GM13977 (cell line): ENCODE results near the gene SMG9.

ENCODE experiments used
- DNase-seq: peaks from one replicate; pipeline ENCODE4 v3.0.0; 2012; ENCODE audit warnings: low spot score
- in situ Hi-C: fragments of 300-500 bp; cut with MboI; formaldehyde crosslinking; loops from one replicate; pipeline ENCODE4 v1.12.0; 2022; ENCODE audit warnings: low sequenced_read_pairs, low pct_unique_long_range_greater_than_20kb, mixed read lengths, inconsistent platforms; ENCODE audit not compliant: unreplicated experiment
- TF ChIP-seq, protein P1 (sequence below): IDR thresholded peaks from 2 replicates; pipeline ENCODE4 v1.5.1; 2012; ENCODE audit warnings: mild to moderate bottlenecking, control low read depth; ENCODE audit not compliant: insufficient read depth; ENCODE audit errors: extremely low read depth, missing control alignments

Gene SMG9

GRCh38 chr19:43713208-43713607 is 41.6 kb downstream of the SMG9 start:
- TF ChIP-seq, protein P1, sequence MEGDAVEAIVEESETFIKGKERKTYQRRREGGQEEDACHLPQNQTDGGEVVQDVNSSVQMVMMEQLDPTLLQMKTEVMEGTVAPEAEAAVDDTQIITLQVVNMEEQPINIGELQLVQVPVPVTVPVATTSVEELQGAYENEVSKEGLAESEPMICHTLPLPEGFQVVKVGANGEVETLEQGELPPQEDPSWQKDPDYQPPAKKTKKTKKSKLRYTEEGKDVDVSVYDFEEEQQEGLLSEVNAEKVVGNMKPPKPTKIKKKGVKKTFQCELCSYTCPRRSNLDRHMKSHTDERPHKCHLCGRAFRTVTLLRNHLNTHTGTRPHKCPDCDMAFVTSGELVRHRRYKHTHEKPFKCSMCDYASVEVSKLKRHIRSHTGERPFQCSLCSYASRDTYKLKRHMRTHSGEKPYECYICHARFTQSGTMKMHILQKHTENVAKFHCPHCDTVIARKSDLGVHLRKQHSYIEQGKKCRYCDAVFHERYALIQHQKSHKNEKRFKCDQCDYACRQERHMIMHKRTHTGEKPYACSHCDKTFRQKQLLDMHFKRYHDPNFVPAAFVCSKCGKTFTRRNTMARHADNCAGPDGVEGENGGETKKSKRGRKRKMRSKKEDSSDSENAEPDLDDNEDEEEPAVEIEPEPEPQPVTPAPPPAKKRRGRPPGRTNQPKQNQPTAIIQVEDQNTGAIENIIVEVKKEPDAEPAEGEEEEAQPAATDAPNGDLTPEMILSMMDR = no peak
- in situ Hi-C loops = no loop called here

GRCh38 chr19:43711751-43712355 is 42.9 kb downstream of the SMG9 start:
- TF ChIP-seq, protein P1 = no peak
- no peak for DNase-seq
- in situ Hi-C loops = no loop called here

More at GRCh38 chr19:43713208-43713607, 41.6 kb downstream of the SMG9 start:
- no peak for DNase-seq

GRCh38 chr19:43708716-43709115 is 46.0 kb downstream of the SMG9 start:
- in situ Hi-C loops = no loop called here
- DNase-seq = no peak
- TF ChIP-seq, protein P1 = no peak

DNA sequence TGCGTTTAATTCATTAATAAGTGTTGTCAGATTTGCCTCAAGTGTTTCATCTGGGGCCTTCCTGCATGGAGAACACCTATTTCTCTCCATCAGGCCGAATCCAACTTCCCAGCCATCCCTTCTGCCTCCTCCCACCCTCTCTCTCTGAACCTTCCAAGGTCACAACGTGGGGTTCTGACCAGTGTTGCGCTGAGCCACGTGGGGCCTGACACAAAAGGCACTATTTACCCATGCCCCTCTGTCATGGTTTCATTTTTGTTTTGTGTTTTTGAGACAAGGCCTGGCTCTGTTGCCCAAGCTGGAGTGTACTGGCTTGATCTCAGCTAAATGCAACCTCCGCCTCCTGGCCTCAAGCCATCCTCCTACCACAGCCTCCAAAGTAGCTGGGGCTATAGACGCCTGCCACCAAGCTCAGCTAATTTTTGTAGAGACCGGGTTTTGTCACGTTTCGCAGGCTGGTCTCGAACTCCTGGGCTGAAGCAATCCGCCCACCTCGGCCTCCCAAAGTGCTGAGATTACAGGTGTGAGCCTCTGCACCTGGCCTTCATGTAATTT is 47.5 kb downstream of the SMG9 start:
- TF ChIP-seq, protein P1 = no peak
- in situ Hi-C loops = no loop called here
- no peak for DNase-seq

DNA sequence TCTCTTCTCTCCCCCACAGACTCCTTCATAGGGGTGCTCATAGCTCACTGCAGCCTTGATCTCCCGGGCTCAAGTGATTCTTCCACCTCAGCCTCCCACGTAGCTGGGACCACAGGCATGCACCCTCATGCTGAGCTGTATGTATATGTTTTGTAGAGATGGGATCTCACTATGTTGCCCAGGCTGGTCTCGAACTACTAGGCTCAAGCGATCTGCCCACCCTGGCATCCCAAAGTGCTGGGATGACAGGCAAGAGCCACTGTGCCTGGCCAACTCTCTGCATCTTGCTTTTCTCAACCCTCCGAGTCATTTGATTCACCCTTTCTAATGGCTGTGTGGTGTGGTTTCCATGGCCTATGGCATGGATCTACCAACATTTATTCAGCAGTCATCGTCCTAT is 49.0 kb downstream of the SMG9 start:
- in situ Hi-C loops = no loop called here
- TF ChIP-seq, protein P1 = no peak
- DNase-seq = no peak

- TF ChIP-seq, protein P1 = no peak
- DNase-seq = no peak
- in situ Hi-C loops = no loop called here
Observed at GRCh38 chr19:43704002-43704705, 50.6 kb downstream of the SMG9 start.
